Parathyroid adenoma (tissue), 2 donors: ENCODE data around the gene DLG1.

Experiments
- H2AFZ ChIP-seq: fragments of 300-600 bp; sonication (generic); one replicate; pipeline ENCODE4 v1.7.0; 2017; ENCODE audit warnings: antibody characterized with exemption, mild to moderate bottlenecking
- H3K27ac ChIP-seq: fragments of 300-600 bp; sonication (generic); one replicate; pipeline ENCODE4 v1.7.0; 2017
- H3K27me3 ChIP-seq: fragments of 300-600 bp; sonication (generic); one replicate; pipeline ENCODE4 v1.7.0; 2017; ENCODE audit warnings: low read length; ENCODE audit not compliant: control insufficient read depth, insufficient read depth
- H3K36me3 ChIP-seq: fragments of 300-600 bp; sonication (generic); one replicate; pipeline ENCODE4 v1.7.0; 2017; ENCODE audit warnings: low read length; ENCODE audit not compliant: control insufficient read depth, insufficient read depth
- H3K4me1 ChIP-seq: fragments of 300-600 bp; sonication (generic); one replicate; pipeline ENCODE4 v1.7.0; 2017; ENCODE audit warnings: control low read depth
- H3K4me2 ChIP-seq: fragments of 300-600 bp; sonication (generic); one replicate; pipeline ENCODE4 v1.7.0; 2017; ENCODE audit warnings: low read length
- H3K4me3 ChIP-seq: fragments of 300-600 bp; sonication (generic); one replicate; pipeline ENCODE4 v1.7.0; 2017; ENCODE audit warnings: low read depth, low read length
- H3K79me2 ChIP-seq: fragments of 300-600 bp; sonication (generic); one replicate; pipeline ENCODE4 v1.7.0; 2017; ENCODE audit warnings: control low read depth
- H3K9ac ChIP-seq: fragments of 300-600 bp; sonication (generic); one replicate; pipeline ENCODE4 v1.7.0; 2017; ENCODE audit warnings: mild to moderate bottlenecking
- H3K9me3 ChIP-seq: fragments of 300-600 bp; sonication (generic); one replicate; pipeline ENCODE4 v1.7.0; 2017; ENCODE audit warnings: low read length; ENCODE audit not compliant: control insufficient read depth
- CTCF ChIP-seq: fragments of 300-600 bp; sonication (generic); IDR thresholded peaks from one replicate; pipeline ENCODE4 v1.7.0; 2017; ENCODE audit warnings: antibody characterized with exemption, mild to moderate bottlenecking
- donor health status: primary hyperparathyroidism.

DLG1 gene

GRCh38 chr3:197027896-197028727, 270.3 kb downstream of the DLG1 start:
- H3K4me1 ChIP-seq, result peaks cover 9% of the 10 kb centered on the region
- no peaks in the 10 kb centered on the region for H3K36me3 ChIP-seq
- H3K79me2 ChIP-seq, result no peaks in the 10 kb centered on the region
- H3K9ac ChIP-seq, result no peak overlapping the region
- no peak overlapping the region for H3K4me3 ChIP-seq
- no peaks in the 10 kb centered on the region for H3K27me3 ChIP-seq
- no peak overlapping the region for H3K27ac ChIP-seq
- no peak for TF ChIP-seq CTCF
- peak overlapping the region; percentile 94 for H2AFZ ChIP-seq
- H3K9me3 ChIP-seq, result no peaks in the 10 kb centered on the region
- H3K4me2 ChIP-seq, result no peak overlapping the region

GRCh38 chr3:197027151-197027895, 271.1 kb downstream of the DLG1 start:
- H3K9ac ChIP-seq, result no peak overlapping the region
- no peaks in the 10 kb centered on the region for H3K9me3 ChIP-seq
- no peak overlapping the region for H3K4me3 ChIP-seq
- no peak overlapping the region for H3K4me2 ChIP-seq
- no peak for TF ChIP-seq CTCF
- peaks cover 9% of the 10 kb centered on the region for H3K4me1 ChIP-seq
- H3K79me2 ChIP-seq, result no peaks in the 10 kb centered on the region
- no peaks in the 10 kb centered on the region for H3K36me3 ChIP-seq
- H3K27ac ChIP-seq, result no peak overlapping the region
- H2AFZ ChIP-seq, result no peak overlapping the region
- H3K27me3 ChIP-seq, result no peaks in the 10 kb centered on the region

- Histone ChIP-seq H3K4me2 (no peak overlapping the region), H2AFZ (no peak overlapping the region), H3K36me3 (no peaks in the 10 kb centered on the region), H3K4me3 (no peak overlapping the region), H3K9me3 (no peaks in the 10 kb centered on the region), H3K9ac (no peak overlapping the region), H3K4me1 (peaks cover 7% of the 10 kb centered on the region), H3K79me2 (no peaks in the 10 kb centered on the region), H3K27me3 (no peaks in the 10 kb centered on the region), H3K27ac (no peak overlapping the region)
- no peak for TF ChIP-seq CTCF
Measured at GRCh38 chr3:197026481-197026866, 271.9 kb downstream of the DLG1 start.

- no peaks in the 10 kb centered on the region for H3K9me3 ChIP-seq
- no peaks in the 10 kb centered on the region for H3K79me2 ChIP-seq
- no peaks in the 10 kb centered on the region for H3K36me3 ChIP-seq
- no peak overlapping the region for H3K9ac ChIP-seq
- TF ChIP-seq CTCF, result no peak
- peaks cover 2% of the 10 kb centered on the region for H3K4me1 ChIP-seq
- no peak overlapping the region for H3K27ac ChIP-seq
- no peak overlapping the region for H2AFZ ChIP-seq
- H3K4me2 ChIP-seq, result no peak overlapping the region
- H3K4me3 ChIP-seq, result no peak overlapping the region
- H3K27me3 ChIP-seq, result no peaks in the 10 kb centered on the region
Measured at GRCh38 chr3:197025736-197026480, 272.5 kb downstream of the DLG1 start.
